HUES6 (cell line): ENCODE results near the gene HSD17B12.
"Not testable (repeated sequence)": the region's sequence is repeated elsewhere in the genome, so short reads cannot be mapped to it uniquely, and the experiment has no call there.

ENCODE experiments used
- H3K27ac ChIP-seq: 2 replicates; pipeline ENCODE4 v1.7.0; 2013; ENCODE audit warnings: low read depth, mild to moderate bottlenecking, low read length, inconsistent platforms
- H3K27me3 ChIP-seq: 2 replicates; pipeline ENCODE4 v1.6.1; 2013; ENCODE audit warnings: low read length; ENCODE audit not compliant: control insufficient read depth, insufficient read depth
- H3K36me3 ChIP-seq: 2 replicates; pipeline ENCODE4 v1.6.1; 2013; ENCODE audit warnings: low read length; ENCODE audit not compliant: control insufficient read depth, insufficient read depth
- H3K4me1 ChIP-seq: 2 replicates; pipeline ENCODE4 v1.6.1; 2013; ENCODE audit warnings: low read length; ENCODE audit not compliant: control insufficient read depth, insufficient read depth
- H3K4me3 ChIP-seq: 2 replicates; pipeline ENCODE4 v1.5.1; 2013; ENCODE audit warnings: low read depth, low read length
- H3K9ac ChIP-seq: one replicate; pipeline ENCODE4 v1.6.1; 2013; ENCODE audit warnings: mild to moderate bottlenecking, low read length
- H3K9me3 ChIP-seq: 2 replicates; pipeline ENCODE4 v1.6.1; 2013; ENCODE audit warnings: low read depth, low read length; ENCODE audit not compliant: control insufficient read depth, insufficient read depth

The HSD17B12 gene

DNA sequence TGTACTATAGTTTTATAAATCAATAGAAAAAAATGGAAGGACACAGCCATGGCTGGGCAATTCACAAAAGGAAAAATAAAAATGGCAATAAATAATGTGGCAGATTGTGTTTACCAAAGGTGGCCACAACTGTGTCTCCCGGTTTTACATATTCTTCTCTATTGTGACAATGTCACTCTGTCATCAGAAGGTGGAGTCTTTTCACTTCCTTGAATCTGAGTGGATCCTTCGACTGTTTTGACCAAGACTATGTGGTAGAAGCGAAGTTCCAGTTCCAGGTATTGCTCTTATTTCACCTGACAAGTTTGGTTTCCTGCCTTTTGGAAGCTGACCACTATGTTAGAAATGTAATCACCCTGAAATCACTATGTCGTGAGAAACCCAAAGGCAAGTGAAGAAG is 31.0 kb upstream of the HSD17B12 start:
- Histone ChIP-seq H3K27me3 (no peaks in the 10 kb centered on the region), H3K36me3 (no peaks in the 10 kb centered on the region), H3K4me1 (0 out of 2 replicates have a peak, but pooled peaks cover 4% of the 10 kb centered on the region), H3K9ac (no peak overlapping the region), H3K27ac (no peak overlapping the region), H3K9me3 (no peaks in the 10 kb centered on the region), H3K4me3 (no peak overlapping the region)

DNA sequence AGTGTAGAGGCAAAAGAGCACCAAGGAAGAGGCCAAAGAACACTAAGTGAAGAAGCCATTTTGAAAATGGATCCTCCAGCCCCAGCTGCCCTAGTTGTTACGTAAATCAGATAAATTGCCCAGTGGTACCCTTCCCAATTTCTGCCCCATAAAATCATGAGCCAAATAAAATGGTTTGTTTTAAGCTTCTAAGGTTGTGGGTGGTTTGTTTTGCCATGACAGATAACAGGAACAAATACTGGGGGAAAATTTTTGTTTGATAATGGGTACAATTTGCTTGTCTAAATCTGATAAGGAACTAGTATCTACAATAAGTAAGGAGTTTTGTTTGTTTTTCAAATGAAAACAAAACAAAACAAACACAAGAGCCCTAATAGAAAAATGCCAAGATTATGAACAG is 30.6 kb upstream of the HSD17B12 start:
- H3K9me3 ChIP-seq = no peaks in the 10 kb centered on the region
- H3K4me1 ChIP-seq = 0 out of 2 replicates have a peak, but pooled peaks cover 3% of the 10 kb centered on the region
- no peak overlapping the region for H3K9ac ChIP-seq
- H3K4me3 ChIP-seq = no peak overlapping the region
- H3K27me3 ChIP-seq = no peaks in the 10 kb centered on the region
- no peaks in the 10 kb centered on the region for H3K36me3 ChIP-seq
- no peak overlapping the region for H3K27ac ChIP-seq

DNA sequence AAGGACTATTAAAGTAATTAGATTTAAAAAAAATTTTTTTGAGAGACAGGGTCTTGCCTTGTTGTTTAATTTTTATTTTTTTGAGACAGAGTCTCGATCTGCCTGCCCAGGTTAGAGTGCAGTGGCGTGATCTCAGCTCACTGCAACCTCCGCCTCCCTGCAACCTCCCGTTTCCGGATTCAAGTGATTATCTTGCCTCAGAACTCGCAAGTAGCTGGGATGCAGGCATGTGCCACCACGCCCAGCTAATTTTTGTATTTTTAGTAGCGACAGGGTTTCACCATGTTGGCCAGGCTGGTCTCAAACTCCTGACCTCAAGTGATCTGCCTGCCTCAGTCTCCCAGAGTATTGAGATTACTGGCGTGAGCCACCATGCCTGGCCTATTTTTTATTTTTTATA is 17.5 kb upstream of the HSD17B12 start:
- H3K27me3 ChIP-seq, H3K9ac ChIP-seq, H3K4me1 ChIP-seq, H3K4me3 ChIP-seq, H3K27ac ChIP-seq, H3K36me3 ChIP-seq, H3K9me3 ChIP-seq: not testable (repeated sequence)

GRCh38 chr11:43664295-43664694 is 16.2 kb upstream of the HSD17B12 start:
- no peaks in the 10 kb centered on the region for H3K36me3 ChIP-seq
- H3K9me3 ChIP-seq = peaks cover 5% of the 10 kb centered on the region; the same call in 1 of the 2 replicates
- H3K9ac ChIP-seq = no peak overlapping the region
- H3K4me1 ChIP-seq = no peaks in the 10 kb centered on the region
- no peak overlapping the region for H3K27ac ChIP-seq
- no peaks in the 10 kb centered on the region for H3K27me3 ChIP-seq
- H3K4me3 ChIP-seq = no peak overlapping the region

DNA sequence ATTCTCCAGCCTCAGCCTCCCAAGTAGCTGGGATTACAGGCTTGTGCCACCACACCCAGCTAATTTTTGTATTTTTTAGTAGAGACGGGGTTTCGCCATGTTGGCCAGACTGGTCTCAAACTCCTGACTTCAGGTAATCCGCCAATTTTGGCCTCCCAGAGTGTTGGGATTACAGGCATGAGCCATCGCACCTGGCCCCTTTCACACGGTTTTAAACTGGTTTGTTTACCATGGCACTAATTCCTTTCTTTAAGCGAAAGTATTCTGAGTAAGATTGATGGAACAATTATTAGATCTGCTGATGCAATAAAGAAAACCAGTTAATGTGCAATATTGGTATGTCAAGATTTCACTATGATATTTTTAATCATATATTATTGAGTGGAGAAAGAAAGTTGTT is 9.3 kb upstream of the HSD17B12 start:
- H3K27ac ChIP-seq, H3K27me3 ChIP-seq, H3K4me1 ChIP-seq, H3K9ac ChIP-seq, H3K36me3 ChIP-seq, H3K4me3 ChIP-seq, H3K9me3 ChIP-seq: not testable (repeated sequence)

DNA sequence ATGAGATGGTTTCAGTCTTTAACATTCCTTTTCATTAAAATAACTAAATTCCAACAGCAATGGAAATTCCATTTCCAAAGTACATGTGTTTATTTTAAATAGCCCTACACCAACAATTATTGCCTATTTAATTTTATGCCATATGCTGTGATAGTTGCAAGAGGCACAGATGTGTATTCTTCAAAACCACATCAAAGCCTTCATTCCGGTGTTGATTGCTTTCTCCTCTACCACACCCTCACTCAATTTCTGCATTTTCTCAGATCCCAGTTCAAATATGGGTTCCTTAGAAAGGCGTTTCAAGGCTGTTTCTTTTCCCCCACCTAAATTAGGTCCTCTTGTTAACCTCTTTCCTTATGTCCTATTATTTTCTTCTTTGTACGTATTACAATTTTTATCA is 6.0 kb upstream of the HSD17B12 start:
- no peaks in the 10 kb centered on the region for H3K36me3 ChIP-seq
- H3K27me3 ChIP-seq = no peaks in the 10 kb centered on the region
- no peak overlapping the region for H3K27ac ChIP-seq
- no peak overlapping the region for H3K9ac ChIP-seq
- no peaks in the 10 kb centered on the region for H3K4me1 ChIP-seq
- H3K9me3 ChIP-seq = 0 out of 2 replicates have a peak, but pooled peaks cover 1% of the 10 kb centered on the region
- no peak overlapping the region for H3K4me3 ChIP-seq

DNA sequence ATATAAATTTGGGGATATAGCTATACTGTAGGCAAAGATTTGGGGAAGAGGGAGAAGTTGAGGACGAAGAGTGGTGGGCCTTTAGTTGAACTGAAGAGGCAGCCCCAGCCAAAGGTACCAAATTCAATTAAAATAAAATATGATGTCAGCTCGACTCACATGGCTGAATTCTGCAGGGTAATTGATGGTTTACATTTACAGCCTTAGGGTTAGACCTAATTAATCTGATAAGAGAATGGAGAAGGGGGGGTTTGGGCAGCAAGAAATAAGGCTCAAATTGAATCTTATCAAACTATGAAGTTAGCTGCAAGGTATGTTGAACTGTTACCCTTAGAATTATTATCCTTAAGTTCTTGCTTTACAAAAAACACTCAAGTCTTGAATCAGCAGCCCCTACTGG is 3.6 kb upstream of the HSD17B12 start:
- Histone ChIP-seq H3K4me1 (peaks cover 2% of the 10 kb centered on the region; the same call in 1 of the 2 replicates), H3K9ac (no peak overlapping the region), H3K9me3 (0 out of 2 replicates have a peak, but pooled peaks cover 3% of the 10 kb centered on the region)

GRCh38 chr11:43681401-43681942 is 934 bp downstream of the HSD17B12 start:
- 0 out of 2 replicates have a peak, but pooled peaks cover 3% of the 10 kb centered on the region for H3K9me3 ChIP-seq
- H3K4me1 ChIP-seq = peaks cover 25% of the 10 kb centered on the region
- peak overlapping the region; percentile 74 for H3K4me3 ChIP-seq

More for the DNA sequence above, 3.6 kb upstream of the HSD17B12 start:
- no peak overlapping the region for H3K27ac ChIP-seq
- H3K4me3 ChIP-seq = no peak overlapping the region
- no peaks in the 10 kb centered on the region for H3K27me3 ChIP-seq
- H3K36me3 ChIP-seq = no peaks in the 10 kb centered on the region

DNA sequence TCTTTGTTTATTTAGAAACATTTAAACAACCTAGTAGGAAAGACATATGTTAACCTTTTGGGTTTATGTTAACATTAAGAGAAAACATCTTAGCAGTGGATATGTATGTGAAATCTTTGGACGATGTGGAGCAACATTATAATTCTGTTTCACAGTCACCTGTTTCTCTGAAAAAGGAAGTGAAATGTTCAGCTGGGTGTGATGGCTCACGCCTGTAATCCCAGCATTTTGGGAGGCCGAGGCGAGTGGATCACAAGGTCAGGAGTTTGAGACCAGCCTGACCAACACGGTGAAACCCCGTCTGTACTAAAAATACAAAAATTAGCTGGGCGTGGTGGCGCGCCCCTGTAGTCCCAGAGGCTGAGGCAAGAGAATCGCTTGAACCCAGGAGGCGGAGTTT is 1.5 kb downstream of the HSD17B12 start:
- not testable (repeated sequence) for H3K27me3 ChIP-seq, H3K9me3 ChIP-seq, H3K27ac ChIP-seq
- Histone ChIP-seq H3K36me3 (peaks cover 23% of the 10 kb centered on the region), H3K4me1 (peaks cover 27% of the 10 kb centered on the region), H3K9ac (peak overlapping the region; percentile 43), H3K4me3 (peak overlapping the region; percentile 74)

More at GRCh38 chr11:43681401-43681942, 934 bp downstream of the HSD17B12 start:
- no peaks in the 10 kb centered on the region for H3K27me3 ChIP-seq
- peaks cover 23% of the 10 kb centered on the region for H3K36me3 ChIP-seq
- peak overlapping the region; percentile 77 for H3K27ac ChIP-seq
- H3K9ac ChIP-seq = peak overlapping the region; percentile 91

DNA sequence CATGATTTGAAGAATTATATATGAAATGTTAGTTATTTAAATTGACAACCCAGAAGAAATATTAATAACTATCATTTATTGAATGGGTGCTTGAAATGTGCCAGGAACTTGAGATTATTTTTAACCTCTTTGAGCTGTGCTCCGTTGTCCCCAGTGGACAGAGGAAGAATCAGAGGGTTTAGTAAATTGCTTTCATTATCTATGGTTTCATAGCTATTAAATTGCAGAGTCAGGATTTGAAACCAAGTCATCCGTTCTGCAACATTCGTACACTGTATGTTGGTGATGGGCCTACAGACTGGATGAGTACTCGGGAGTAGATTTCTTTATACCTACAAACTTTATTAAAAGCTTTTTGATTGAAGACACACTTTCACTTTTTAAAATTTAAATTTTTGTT is 4.9 kb downstream of the HSD17B12 start:
- Histone ChIP-seq H3K36me3 (peaks cover 26% of the 10 kb centered on the region), H3K27ac (no peak overlapping the region), H3K4me3 (no peak overlapping the region), H3K9me3 (no peaks in the 10 kb centered on the region), H3K9ac (no peak overlapping the region), H3K4me1 (peaks cover 37% of the 10 kb centered on the region), H3K27me3 (no peaks in the 10 kb centered on the region)

- no peak overlapping the region for H3K27ac ChIP-seq
- peaks cover 37% of the 10 kb centered on the region for H3K4me1 ChIP-seq
- no peak overlapping the region for H3K9ac ChIP-seq
- no peaks in the 10 kb centered on the region for H3K27me3 ChIP-seq
- no peak overlapping the region for H3K4me3 ChIP-seq
- H3K36me3 ChIP-seq = peaks cover 26% of the 10 kb centered on the region
- no peaks in the 10 kb centered on the region for H3K9me3 ChIP-seq
Measured at GRCh38 chr11:43686207-43686606, 5.7 kb downstream of the HSD17B12 start.
